Astrocyte (in vitro differentiated cells and primary cell): Measurements from ENCODE around the gene GNPDA1. TPM values are rescaled to one million over a fixed set of nuclear protein-coding genes. Genes with fewer than 3 reads are reported as not detected.

Experiments
- DNase-seq: peaks from one replicate; pipeline ENCODE4 v3.0.0-alpha.2; 2010; ENCODE audit warnings: low read depth
- FAIRE-seq: peaks from 2 replicates; lab custom pipeline; 2011; peaks lifted over from hg19 to GRCh38; lab: Jason Lieb, UNC
- H2AFZ ChIP-seq: 2 replicates; pipeline ENCODE4 v1.6.0; 2012; ENCODE audit warnings: low read depth, low read length, inconsistent platforms
- H3K27ac ChIP-seq: 2 replicates; pipeline ENCODE4 v1.5.1; 2011; ENCODE audit warnings: low read depth, low read length, inconsistent platforms
- H3K27me3 ChIP-seq: 2 replicates; pipeline ENCODE4 v1.6.0; 2011; ENCODE audit warnings: low read length, inconsistent platforms; ENCODE audit not compliant: insufficient read depth
- H3K36me3 ChIP-seq: 2 replicates; pipeline ENCODE4 v1.5.1; 2011; ENCODE audit warnings: low read length, inconsistent platforms; ENCODE audit not compliant: insufficient read depth
- H3K4me1 ChIP-seq: 2 replicates; pipeline ENCODE4 v1.5.1; 2011; ENCODE audit warnings: low read length, inconsistent platforms; ENCODE audit not compliant: insufficient read depth
- H3K4me2 ChIP-seq: 2 replicates; pipeline ENCODE4 v1.6.0; 2012; ENCODE audit warnings: low read length, inconsistent platforms
- H3K4me3 ChIP-seq: 2 replicates; pipeline ENCODE4 v1.5.1; 2011; ENCODE audit warnings: low read depth, mild to moderate bottlenecking, low read length, inconsistent platforms; ENCODE audit not compliant: insufficient read depth
- H3K79me2 ChIP-seq: 2 replicates; pipeline ENCODE4 v1.6.0; 2012; ENCODE audit warnings: mild to moderate bottlenecking, low read length, inconsistent platforms; ENCODE audit not compliant: insufficient read depth
- H3K9ac ChIP-seq: 2 replicates; pipeline ENCODE4 v1.6.0; 2012; ENCODE audit warnings: mild to moderate bottlenecking, low read length, inconsistent platforms
- H3K9me3 ChIP-seq: 2 replicates; pipeline ENCODE4 v1.5.1; 2012; ENCODE audit warnings: low read depth, mild to moderate bottlenecking, low read length, inconsistent platforms; ENCODE audit not compliant: insufficient read depth
- H4K20me1 ChIP-seq: 2 replicates; pipeline ENCODE4 v1.6.0; 2012; ENCODE audit warnings: low read length, inconsistent platforms; ENCODE audit not compliant: insufficient read depth
- H3K27ac Mint-ChIP-seq: one replicate; pipeline ENCODE4 v1.8.0; 2021; ENCODE audit warnings: mild to moderate bottlenecking, mixed read lengths; ENCODE audit not compliant: unreplicated experiment
- H3K27me3 Mint-ChIP-seq: one replicate; pipeline ENCODE4 v1.8.0; 2021; ENCODE audit warnings: low read depth, mixed read lengths; ENCODE audit not compliant: unreplicated experiment
- H3K36me3 Mint-ChIP-seq: one replicate; pipeline ENCODE4 v1.8.0; 2021; ENCODE audit warnings: low read depth, mixed read lengths; ENCODE audit not compliant: unreplicated experiment
- H3K4me1 Mint-ChIP-seq: one replicate; pipeline ENCODE4 v1.8.0; 2021; ENCODE audit warnings: low read depth, mixed read lengths; ENCODE audit not compliant: unreplicated experiment
- H3K4me3 Mint-ChIP-seq: one replicate; pipeline ENCODE4 v1.8.0; 2021; ENCODE audit warnings: mild to moderate bottlenecking, moderate library complexity, mixed read lengths; ENCODE audit not compliant: unreplicated experiment
- H3K9me3 Mint-ChIP-seq: one replicate; pipeline ENCODE4 v1.8.0; 2021; ENCODE audit warnings: mild to moderate bottlenecking, mixed read lengths; ENCODE audit not compliant: unreplicated experiment
- CTCF ChIP-seq: IDR thresholded peaks from 2 replicates; pipeline ENCODE4 v1.5.1; 2011; ENCODE audit warnings: low read depth, mild to moderate bottlenecking, inconsistent platforms, low read length, moderate library complexity; ENCODE audit not compliant: insufficient read depth
- EZH2 ChIP-seq: IDR thresholded peaks from 2 replicates; pipeline ENCODE4 v1.6.1; 2012; ENCODE audit warnings: mild to moderate bottlenecking, low read length, inconsistent platforms; ENCODE audit not compliant: insufficient read depth
- total RNA-seq: library from RNA; stranded (reverse); gene quantifications from 2 replicates; pipeline ENCODE4 v1.2.1, GENCODE V29; 2021

GNPDA1 gene
- total RNA-seq, 1 donor from 2014 or later = 30.7 TPM

DNA sequence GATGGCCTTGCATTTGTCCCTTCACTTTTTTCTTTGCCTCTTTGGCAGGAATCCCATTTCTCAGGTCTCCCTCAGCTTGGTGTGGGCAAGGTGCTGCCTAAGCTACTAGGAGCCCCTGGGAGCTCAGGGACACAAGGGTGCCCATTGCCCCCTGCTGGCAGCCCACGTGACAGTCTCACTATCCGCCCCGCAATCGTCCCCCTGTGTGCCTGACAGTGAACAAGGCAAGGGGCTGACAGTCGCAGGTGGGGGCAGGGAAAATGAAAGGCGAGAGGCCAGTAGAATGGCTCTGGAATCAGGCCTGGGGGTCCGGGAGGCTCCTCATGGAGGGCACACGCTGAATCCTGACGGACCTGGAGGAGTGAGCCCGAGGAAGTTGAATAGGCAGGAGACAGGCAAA lies 52.8 kb downstream of the GNPDA1 start:
- H3K27ac ChIP-seq = no peak overlapping the region
- H2AFZ ChIP-seq = no peak overlapping the region
- no peaks in the 10 kb centered on the region for H4K20me1 ChIP-seq
- DNase-seq = no peak
- H3K79me2 ChIP-seq = no peaks in the 10 kb centered on the region
- TF ChIP-seq CTCF = no peak
- TF ChIP-seq EZH2 = no peak
- no peaks in the 10 kb centered on the region for H3K27me3 ChIP-seq
- H3K9ac ChIP-seq = no peak overlapping the region
- H3K27ac Mint-ChIP-seq = no peak overlapping the region
- no peak for FAIRE-seq
- no peaks in the 10 kb centered on the region for H3K9me3 ChIP-seq
- peaks cover 4% of the 10 kb centered on the region for H3K4me1 ChIP-seq
- no peaks in the 10 kb centered on the region for H3K9me3 Mint-ChIP-seq
- H3K36me3 Mint-ChIP-seq = peaks cover 2% of the 10 kb centered on the region
- no peak overlapping the region for H3K4me3 ChIP-seq
- H3K4me1 Mint-ChIP-seq = peaks cover 2% of the 10 kb centered on the region
- H3K27me3 Mint-ChIP-seq = peaks cover 11% of the 10 kb centered on the region
- no peaks in the 10 kb centered on the region for H3K36me3 ChIP-seq
- H3K4me2 ChIP-seq = no peak overlapping the region
- H3K4me3 Mint-ChIP-seq = no peak overlapping the region

GRCh38 chr5:141958546-141959172 lies 54.2 kb downstream of the GNPDA1 start:
- no peak overlapping the region for H3K4me3 Mint-ChIP-seq
- no peak overlapping the region for H3K9ac ChIP-seq
- FAIRE-seq = no peak
- no peaks in the 10 kb centered on the region for H3K9me3 Mint-ChIP-seq
- H3K9me3 ChIP-seq = no peaks in the 10 kb centered on the region
- H3K4me3 ChIP-seq = no peak overlapping the region
- TF ChIP-seq EZH2 = no peak
- TF ChIP-seq CTCF = no peak
- no peak overlapping the region for H3K27ac Mint-ChIP-seq
- H3K36me3 Mint-ChIP-seq = peaks cover 2% of the 10 kb centered on the region
- no peaks in the 10 kb centered on the region for H3K36me3 ChIP-seq
- H4K20me1 ChIP-seq = no peaks in the 10 kb centered on the region
- no peak overlapping the region for H3K4me2 ChIP-seq
- H3K4me1 ChIP-seq = peaks cover 4% of the 10 kb centered on the region
- peaks cover 2% of the 10 kb centered on the region for H3K4me1 Mint-ChIP-seq
- H3K79me2 ChIP-seq = no peaks in the 10 kb centered on the region
- no peaks in the 10 kb centered on the region for H3K27me3 ChIP-seq
- DNase-seq = no peak
- H3K27me3 Mint-ChIP-seq = peaks cover 18% of the 10 kb centered on the region
- no peak overlapping the region for H2AFZ ChIP-seq
- no peak overlapping the region for H3K27ac ChIP-seq

- H3K27ac ChIP-seq = no peak within 1 kb of the TSS
- no peak within 1 kb of the TSS for H3K9ac ChIP-seq
- peaks cover 2% of the 10 kb centered on the region for H3K36me3 Mint-ChIP-seq
- no peaks in the 10 kb centered on the region for H3K79me2 ChIP-seq
- no peak within 1 kb of the TSS for H3K27ac Mint-ChIP-seq
- H3K4me1 ChIP-seq = peaks cover 4% of the 10 kb centered on the region
- H3K4me3 Mint-ChIP-seq = no peak within 1 kb of the TSS
- TF ChIP-seq EZH2 (no peak), CTCF (no peak)
- no peaks in the 10 kb centered on the region for H3K27me3 ChIP-seq
- H3K4me3 ChIP-seq = no peak within 1 kb of the TSS
- H3K9me3 ChIP-seq = no peaks in the 10 kb centered on the region
- FAIRE-seq (no peak), DNase-seq (no peak)
- no peak within 1 kb of the TSS for H3K4me2 ChIP-seq
- H3K27me3 Mint-ChIP-seq = peaks cover 21% of the 10 kb centered on the region
- no peaks in the 10 kb centered on the region for H3K36me3 ChIP-seq
- H3K9me3 Mint-ChIP-seq = no peaks in the 10 kb centered on the region
- H4K20me1 ChIP-seq = no peaks in the 10 kb centered on the region
- no peak within 1 kb of the TSS for H2AFZ ChIP-seq
- peaks cover 2% of the 10 kb centered on the region for H3K4me1 Mint-ChIP-seq
Measured at GRCh38 chr5:141958113-141958512, 54.7 kb downstream of the GNPDA1 start, which contains the start of gene PCDH12. PCDH12 (minus strand) TSS chr5:141958202; CDS start chr5:141957851, 351 bp downstream.
